ENCODE data around the gene SNAI3.

DNA sequence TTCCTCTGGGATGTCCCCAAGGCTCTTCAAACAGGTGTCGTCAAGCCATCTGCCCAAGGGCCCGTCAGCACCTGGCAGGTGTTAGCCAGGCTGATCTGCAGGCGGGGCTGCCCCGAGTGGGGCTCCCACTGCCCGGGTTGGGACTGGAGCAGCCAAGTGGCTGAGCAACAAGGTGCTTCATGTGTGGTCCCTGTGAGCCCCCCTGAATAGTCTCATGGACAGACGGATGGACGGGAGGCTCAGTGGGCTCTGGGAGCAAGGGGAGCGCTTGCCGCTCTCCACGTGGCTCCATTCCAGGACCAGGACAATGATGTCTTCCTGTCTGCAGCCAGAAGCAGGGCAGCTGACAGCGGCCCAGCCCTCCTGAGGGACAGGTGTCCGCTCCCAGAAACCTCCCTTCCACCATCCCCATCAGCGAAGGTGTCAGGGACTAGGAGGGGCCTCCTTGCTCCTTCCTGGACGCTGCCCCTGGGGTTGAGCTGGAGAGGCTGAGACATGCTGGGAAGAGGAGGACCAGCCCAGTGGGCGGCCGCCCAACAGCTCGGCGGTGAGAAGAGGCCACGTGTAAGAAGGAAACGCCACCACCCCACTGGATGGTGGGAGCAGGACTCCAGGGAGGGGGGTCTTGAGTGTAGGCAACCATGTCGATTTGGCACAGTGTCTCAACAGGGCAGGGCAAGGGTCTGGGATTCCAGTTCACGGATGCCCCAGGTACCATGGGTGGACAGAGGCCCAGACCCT lies 9.6 kb downstream of the SNAI3 start:
- TF ChIP-seq CTCF (IDR thresholded peaks at IDR 0.05) (no peak), ZFX (IDR thresholded peaks at IDR 0.05; ENCODE audit: borderline replicate concordance) (no peak)

Data from 22Rv1 (cell line).